Vagina (tissue), 2 donors: ENCODE data around the gene PLK3. TPM values are rescaled to one million over a fixed set of nuclear protein-coding genes. Genes with fewer than 3 reads are reported as not detected.

Experiments
- DNase-seq, 2 donors: peaks; one replicate each; pipeline ENCODE4 v3.0.0-alpha.2; 2017; ENCODE audit errors: extremely low spot score in 2 of 2
- H3K27ac ChIP-seq: fragments of 200-600 bp; sonication (generic); one replicate; pipeline ENCODE4 v1.5.1; 2019
- H3K27me3 ChIP-seq: fragments of 200-600 bp; sonication (generic); one replicate; pipeline ENCODE4 v1.5.1; 2019
- H3K36me3 ChIP-seq, 2 donors: fragments of 200-600 bp; sonication (generic); one replicate each; pipeline ENCODE4 v1.5.1; 2017 to 2019
- H3K4me1 ChIP-seq: fragments of 200-600 bp; sonication (generic); one replicate; pipeline ENCODE4 v1.5.1; 2019
- H3K4me3 ChIP-seq, 2 donors: fragments of 200-600 bp; sonication (generic); 1 replicate in 1 of 2; 2 replicates in 1 of 2; pipeline ENCODE4 v1.5.1; 2016 to 2019
- H3K9me3 ChIP-seq: fragments of 200-600 bp; sonication (generic); one replicate; pipeline ENCODE4 v1.5.1; 2019
- POLR2A ChIP-seq, 2 donors: fragments of 450-650 bp; IDR thresholded peaks; one replicate each; pipeline ENCODE4 v1.6.1; 2017; ENCODE audit warnings: antibody characterized with exemption in 2 of 2, mild to moderate bottlenecking in 2 of 2, moderate library complexity in 2 of 2
- POLR2AphosphoS5 ChIP-seq, 2 donors: sonication (generic); formaldehyde crosslinking; IDR thresholded peaks; one replicate each; pipeline ENCODE4 v1.9.0; 2017; ENCODE audit warnings: antibody characterized with exemption in 2 of 2, mild to moderate bottlenecking in 2 of 2, low read depth in 1 of 2; ENCODE audit not compliant: insufficient read depth in 1 of 2
- intact Hi-C: fragments of 100-400 bp; cut with DNase I; formaldehyde crosslinking; loops from one replicate; pipeline ENCODE4 v1.15.1; 2023
- total RNA-seq: library from RNA; depleted of rRNA; stranded (reverse); fragments of >200 nt; gene quantifications from one replicate; pipeline ENCODE4 v1.2.3, GENCODE V29; 2016
- TF ChIP-seq, protein P1 (sequence below), 3 experiments: fragments of 450-650 bp in 2 of 3; fragments of 200-600 bp in 1 of 3; sonication (generic) in 1 of 3; IDR thresholded peaks; one replicate each; pipeline ENCODE4 v1.5.1; 2017 to 2019; ENCODE audit warnings: antibody characterized with exemption in 3 of 3, mild to moderate bottlenecking in 2 of 3, moderate library complexity in 2 of 3

PLK3 gene
- total RNA-seq, 1 donor from 2014 or later = 77.6 TPM

GRCh38 chr1:44775078-44775929, 24.9 kb upstream of the PLK3 start, which contains the start of gene RPS8:
RPS8 (plus strand) TSS chr1:44775540; CDS start chr1:44775597, 57 bp downstream.
- intact Hi-C loops = loop anchor here (5.0 kb wide), 1 partner anchor 38 kb away; the partner anchor contains the start of gene KIF2C

DNA sequence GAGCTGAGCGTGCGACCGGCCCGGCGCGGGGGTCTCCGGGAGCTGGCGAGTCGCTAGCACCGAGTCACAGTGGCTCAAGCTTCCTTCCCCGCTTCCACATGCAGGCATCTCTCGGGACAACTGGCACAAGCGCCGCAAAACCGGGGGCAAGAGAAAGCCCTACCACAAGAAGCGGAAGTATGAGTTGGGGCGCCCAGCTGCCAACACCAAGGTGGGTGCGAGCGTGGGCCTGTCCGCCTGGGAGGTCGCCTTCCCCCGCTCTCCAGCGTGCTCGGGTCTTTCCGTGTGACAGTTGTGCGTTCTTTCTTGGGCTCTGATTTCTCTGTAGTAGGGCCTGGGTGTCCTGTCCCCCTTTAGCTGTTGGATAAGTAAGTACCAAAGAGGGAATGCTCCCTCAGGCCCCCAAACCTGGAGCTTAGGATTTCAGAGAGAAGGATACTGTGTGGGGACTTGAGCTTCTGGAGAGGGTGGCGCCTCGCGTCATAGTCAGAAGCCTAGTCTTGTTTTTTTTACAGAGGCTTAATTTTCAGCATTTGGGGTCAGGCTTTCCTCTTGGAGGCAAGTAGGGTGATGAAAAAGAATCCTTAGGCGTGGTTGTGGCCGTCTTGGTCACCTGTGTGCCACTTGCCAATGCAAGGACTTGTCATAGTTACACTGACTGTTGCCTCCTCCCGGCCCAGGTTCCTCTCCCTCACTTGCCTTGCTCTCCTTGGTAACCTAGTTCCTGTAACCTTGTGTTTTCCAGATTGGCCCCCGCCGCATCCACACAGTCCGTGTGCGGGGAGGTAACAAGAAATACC, 24.0 kb upstream of the PLK3 start:
- no peaks in the 10 kb centered on the region for H3K27me3 ChIP-seq
- H3K36me3 ChIP-seq = peaks cover 0 to 39% of the 10 kb centered on the region in 2 donors
- H3K27ac ChIP-seq = peak overlapping the region; percentile 96
- no peak for DNase-seq
- intact Hi-C loops = loop anchor here (5.0 kb wide), 1 partner anchor 39 kb away; the partner anchor contains the start of gene KIF2C
- H3K9me3 ChIP-seq = no peaks in the 10 kb centered on the region
- TF ChIP-seq, protein P1, sequence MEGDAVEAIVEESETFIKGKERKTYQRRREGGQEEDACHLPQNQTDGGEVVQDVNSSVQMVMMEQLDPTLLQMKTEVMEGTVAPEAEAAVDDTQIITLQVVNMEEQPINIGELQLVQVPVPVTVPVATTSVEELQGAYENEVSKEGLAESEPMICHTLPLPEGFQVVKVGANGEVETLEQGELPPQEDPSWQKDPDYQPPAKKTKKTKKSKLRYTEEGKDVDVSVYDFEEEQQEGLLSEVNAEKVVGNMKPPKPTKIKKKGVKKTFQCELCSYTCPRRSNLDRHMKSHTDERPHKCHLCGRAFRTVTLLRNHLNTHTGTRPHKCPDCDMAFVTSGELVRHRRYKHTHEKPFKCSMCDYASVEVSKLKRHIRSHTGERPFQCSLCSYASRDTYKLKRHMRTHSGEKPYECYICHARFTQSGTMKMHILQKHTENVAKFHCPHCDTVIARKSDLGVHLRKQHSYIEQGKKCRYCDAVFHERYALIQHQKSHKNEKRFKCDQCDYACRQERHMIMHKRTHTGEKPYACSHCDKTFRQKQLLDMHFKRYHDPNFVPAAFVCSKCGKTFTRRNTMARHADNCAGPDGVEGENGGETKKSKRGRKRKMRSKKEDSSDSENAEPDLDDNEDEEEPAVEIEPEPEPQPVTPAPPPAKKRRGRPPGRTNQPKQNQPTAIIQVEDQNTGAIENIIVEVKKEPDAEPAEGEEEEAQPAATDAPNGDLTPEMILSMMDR (IDR thresholded peaks at IDR 0.05) = no peak
- TF ChIP-seq POLR2A (IDR thresholded peaks at IDR 0.05) (no peak), POLR2AphosphoS5 (IDR thresholded peaks at IDR 0.05; ENCODE audit: insufficient read depth in 1 of 2, low read depth in 1 of 2) (no peak)
- peaks cover 26% of the 10 kb centered on the region for H3K4me1 ChIP-seq
- peak overlapping the region; percentile 71 to 85 for H3K4me3 ChIP-seq

More at GRCh38 chr1:44775078-44775929, 24.9 kb upstream of the PLK3 start, which contains the start of gene RPS8:
- Histone ChIP-seq H3K4me3 (peak within 1 kb of the TSS; percentile 71 to 85), H3K27ac (peak within 1 kb of the TSS; percentile 96), H3K9me3 (no peaks in the 10 kb centered on the region), H3K27me3 (no peaks in the 10 kb centered on the region), H3K4me1 (peaks cover 26% of the 10 kb centered on the region), H3K36me3 (peaks cover 0 to 31% of the 10 kb centered on the region in 2 donors)
- peak in 1 of 2 donors; percentile 89 for TF ChIP-seq POLR2A (IDR thresholded peaks at IDR 0.05)
- peak; percentile 98 to 99 for TF ChIP-seq POLR2AphosphoS5 (IDR thresholded peaks at IDR 0.05; ENCODE audit: insufficient read depth in 1 of 2, low read depth in 1 of 2)
- TF ChIP-seq, protein P1 (IDR thresholded peaks at IDR 0.05) = peak in 1 of 3 experiments; percentile 16
- no peak for DNase-seq

GRCh38 chr1:44776730-44777068, 23.5 kb upstream of the PLK3 start:
- intact Hi-C loops = loop anchor here (5.0 kb wide), 1 partner anchor 39 kb away; the partner anchor contains the start of gene KIF2C
- peak overlapping the region; percentile 71 to 85 for H3K4me3 ChIP-seq

GRCh38 chr1:44777547-44777946, 22.6 kb upstream of the PLK3 start:
- Histone ChIP-seq H3K4me1 (peaks cover 26% of the 10 kb centered on the region), H3K27ac (no peak overlapping the region), H3K27me3 (no peaks in the 10 kb centered on the region), H3K4me3 (no peak overlapping the region), H3K36me3 (peaks cover 0 to 39% of the 10 kb centered on the region in 2 donors), H3K9me3 (no peaks in the 10 kb centered on the region)
- intact Hi-C loops = loop anchor here (5.0 kb wide), 1 partner anchor 40 kb away; the partner anchor contains the start of gene KIF2C
- DNase-seq = no peak
- TF ChIP-seq, protein P1 (IDR thresholded peaks at IDR 0.05) = no peak
- TF ChIP-seq POLR2AphosphoS5 (IDR thresholded peaks at IDR 0.05; ENCODE audit: insufficient read depth in 1 of 2, low read depth in 1 of 2) (no peak), POLR2A (IDR thresholded peaks at IDR 0.05) (no peak)

More at GRCh38 chr1:44776730-44777068, 23.5 kb upstream of the PLK3 start:
- TF ChIP-seq, protein P1 (IDR thresholded peaks at IDR 0.05) = no peak
- TF ChIP-seq POLR2AphosphoS5 (IDR thresholded peaks at IDR 0.05; ENCODE audit: insufficient read depth in 1 of 2, low read depth in 1 of 2) (no peak), POLR2A (IDR thresholded peaks at IDR 0.05) (no peak)
- Histone ChIP-seq H3K27ac (peak overlapping the region; percentile 96), H3K9me3 (no peaks in the 10 kb centered on the region), H3K36me3 (peaks cover 0 to 39% of the 10 kb centered on the region in 2 donors), H3K27me3 (no peaks in the 10 kb centered on the region), H3K4me1 (peaks cover 26% of the 10 kb centered on the region)
- no peak for DNase-seq
